ENCODE results near the gene GRIA4.

GRIA4 gene

DNA sequence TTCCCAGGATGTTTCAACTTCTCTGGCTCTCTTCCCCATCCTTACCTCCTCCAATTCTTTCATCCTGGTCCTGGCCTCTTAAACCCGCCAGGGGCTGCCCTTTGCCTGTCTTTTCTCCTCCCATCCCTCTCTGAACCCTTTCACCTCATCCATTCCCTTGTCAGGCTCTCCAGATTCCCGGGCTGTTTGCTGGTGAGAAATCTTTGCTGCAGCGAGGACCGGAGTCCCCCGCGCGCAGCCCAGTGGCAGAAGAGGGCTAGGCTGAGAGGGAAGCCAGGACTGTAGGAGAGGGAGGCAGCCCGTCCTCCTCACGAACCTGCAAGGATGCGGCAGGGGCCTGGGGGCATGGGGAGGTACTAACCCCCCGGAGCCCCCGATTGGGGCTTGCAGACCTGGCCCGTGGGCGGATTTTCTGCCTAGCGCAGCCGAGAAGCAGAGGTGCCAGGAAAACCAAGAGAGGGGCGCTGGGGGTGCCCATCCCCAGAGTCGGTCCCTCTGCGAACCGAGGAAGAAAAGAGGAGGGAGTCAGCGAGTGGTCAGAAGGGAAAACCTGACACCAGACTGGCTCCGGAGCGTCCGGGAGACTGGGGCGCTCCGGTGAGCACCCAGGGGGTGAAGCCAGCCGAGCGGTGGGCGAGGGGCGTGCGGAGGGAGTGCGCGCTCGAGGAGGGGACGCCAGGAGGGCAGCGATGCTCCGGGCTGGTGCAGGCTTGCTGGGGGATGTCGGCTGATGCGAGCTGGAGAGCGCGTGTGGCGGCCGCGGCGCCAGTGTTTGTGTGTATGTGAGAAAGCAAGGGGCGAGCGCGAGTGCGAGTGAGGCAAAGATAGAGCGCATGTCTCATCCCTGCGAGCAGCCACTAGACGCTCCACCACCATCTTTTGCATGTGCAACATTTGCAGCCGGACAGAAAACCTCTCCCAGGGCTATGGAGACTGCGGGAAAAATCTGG, at the start of gene GRIA4:
Gene GRIA4 (plus strand): TSS at position 242 of the 950 bp plus-strand sequence. CDS start 925 bp downstream, outside the sequence.
- no peaks in the 10 kb centered on the region for H3K4me1 ChIP-seq (ENCODE audit: control insufficient read depth, insufficient read depth, low read length)
- H3K9me3 ChIP-seq (ENCODE audit: control insufficient read depth, insufficient read depth, low read depth, low read length) = no peaks in the 10 kb centered on the region
- TF ChIP-seq MYNN (tag by site-specific recombination; IDR thresholded peaks at IDR 0.05; ENCODE audit: borderline replicate concordance) = no peak
- peak; percentile 51; the same call in 1 of the 2 replicates for TF ChIP-seq GLIS2 (tag by site-specific recombination; IDR thresholded peaks at IDR 0.05)
- TF ChIP-seq ZNF335 (tag by site-specific recombination; conservative IDR thresholded peaks at IDR 0.05) = no peak
- TF ChIP-seq GLIS1 (tag by site-specific recombination; IDR thresholded peaks at IDR 0.05) = peak; percentile 56
- TF ChIP-seq ZNF394 (tag by site-specific recombination; IDR thresholded peaks at IDR 0.05; ENCODE audit: borderline replicate concordance) = no peak
- TF ChIP-seq SCRT2 (tag by site-specific recombination; IDR thresholded peaks at IDR 0.05) = no peak
- TF ChIP-seq ZBTB17 (tag by site-specific recombination; IDR thresholded peaks at IDR 0.05) = 0 out of 2 replicates have a peak, but pooled peaks have one; percentile 11
- TF ChIP-seq ZBTB20 (tag by site-specific recombination; IDR thresholded peaks at IDR 0.05) = peak; percentile 78
- no peak for TF ChIP-seq ZNF37A (tag by site-specific recombination; IDR thresholded peaks at IDR 0.05)
- TF ChIP-seq ZBTB26 (tag by site-specific recombination; optimal IDR thresholded peaks at IDR 0.05) = peak; percentile 23
- no peaks in the 10 kb centered on the region for H3K36me3 ChIP-seq (ENCODE audit: control insufficient read depth in 2 of 2, insufficient read depth in 1 of 2, low read length in 2 of 2)
- ChIA-PET CTCF (no interaction called here), POLR2A (no interaction called here)
- no peak within 1 kb of the TSS for H3K27ac ChIP-seq (ENCODE audit: extremely low read depth, low read depth, low read length)
- H3K4me3 ChIP-seq (ENCODE audit: low read depth, low read length) = peak within 1 kb of the TSS; percentile 38

GRCh38 chr11:105573091-105573490, 36.8 kb upstream of the GRIA4 start:
- H3K27ac ChIP-seq (ENCODE audit: extremely low read depth, low read depth, low read length) = no peak overlapping the region
- H3K36me3 ChIP-seq (ENCODE audit: control insufficient read depth in 2 of 2, insufficient read depth in 1 of 2, low read length in 2 of 2) = no peaks in the 10 kb centered on the region
- H3K4me1 ChIP-seq (ENCODE audit: control insufficient read depth, insufficient read depth, low read length) = no peaks in the 10 kb centered on the region
- H3K4me3 ChIP-seq (ENCODE audit: low read depth, low read length) = no peak overlapping the region
- H3K9me3 ChIP-seq (ENCODE audit: control insufficient read depth, insufficient read depth, low read depth, low read length) = no peaks in the 10 kb centered on the region
- CTCF ChIA-PET = no interaction called here
- no peak for TF ChIP-seq ZNF48 (tag by site-specific recombination; IDR thresholded peaks at IDR 0.05)
- TF ChIP-seq ZNF623 (tag by site-specific recombination; IDR thresholded peaks at IDR 0.05) = no peak
- TF ChIP-seq SCRT1 (tag by site-specific recombination; IDR thresholded peaks at IDR 0.05; ENCODE audit: borderline replicate concordance) = no peak
- no peak for TF ChIP-seq ZNF274 (IDR thresholded peaks at IDR 0.05; ENCODE audit: low read length)
- TF ChIP-seq ZNF274 (tag by site-specific recombination; IDR thresholded peaks at IDR 0.05; ENCODE audit: borderline replicate concordance) = no peak
- TF ChIP-seq ZNF112 (tag by site-specific recombination; IDR thresholded peaks at IDR 0.05) = no peak
- TF ChIP-seq ZNF292 (tag by site-specific recombination; IDR thresholded peaks at IDR 0.05; ENCODE audit: borderline replicate concordance, low read depth) = no peak
- TF ChIP-seq HOXA7 (CRISPR knock-in tag; IDR thresholded peaks at IDR 0.05; ENCODE audit: borderline replicate concordance) = no peak
- TF ChIP-seq ZNF658 (tag by site-specific recombination; IDR thresholded peaks at IDR 0.05) = no peak
- TF ChIP-seq MZF1 (tag by site-specific recombination; IDR thresholded peaks at IDR 0.05; ENCODE audit: borderline replicate concordance) = no peak
- TF ChIP-seq KLF10 (tag by site-specific recombination; IDR thresholded peaks at IDR 0.05) = no peak
- no peak for TF ChIP-seq ZNF324 (tag by site-specific recombination; IDR thresholded peaks at IDR 0.05)
- TF ChIP-seq ZNF596 (tag by site-specific recombination; IDR thresholded peaks at IDR 0.05) = no peak
- TF ChIP-seq EGR2 (tag by site-specific recombination; IDR thresholded peaks at IDR 0.05; ENCODE audit: low read depth) = no peak
- no peak for TF ChIP-seq TRIM28 (IDR thresholded peaks at IDR 0.05; ENCODE audit: borderline replicate concordance, low read length)
- no peak for TF ChIP-seq ZFHX2 (tag by site-specific recombination; conservative IDR thresholded peaks at IDR 0.05)
- TF ChIP-seq HOXD13 (CRISPR knock-in tag; IDR thresholded peaks at IDR 0.05; ENCODE audit: borderline replicate concordance) = no peak
- TF ChIP-seq ZNF398 (tag by site-specific recombination; IDR thresholded peaks at IDR 0.05) = no peak
- no peak for TF ChIP-seq ZNF391 (tag by site-specific recombination; IDR thresholded peaks at IDR 0.05; ENCODE audit: borderline replicate concordance, low read depth)
- no peak for TF ChIP-seq ZNF23 (tag by site-specific recombination; IDR thresholded peaks at IDR 0.05; ENCODE audit: borderline replicate concordance)
- no peak for TF ChIP-seq ZNF843 (tag by site-specific recombination; IDR thresholded peaks at IDR 0.05)
- POLR2A ChIA-PET = no interaction called here

Data from HEK293 (cell line).